Stomach (tissue), 9 donors: ENCODE measurements around the gene RAB40A. TPM values are rescaled to one million over a fixed set of nuclear protein-coding genes. Genes with fewer than 3 reads are reported as not detected.
A peak's percentile ranks its signal among the peaks of the same experiment; 100 is the strongest.

Source experiments
- DNase-seq, 2 donors: peaks; one replicate each; pipeline versions ENCODE4 v3.0.0 to v3.0.0-alpha.2; 2013 to 2019
- H3K27ac ChIP-seq, 5 donors: fragments of 200-600 bp in 4 of 5; sonication (generic) in 4 of 5; one replicate each; pipeline ENCODE4 v1.5.1; 2013 to 2019; ENCODE audit warnings: mild to moderate bottlenecking in 1 of 5, moderate library complexity in 1 of 5
- H3K27me3 ChIP-seq, 3 donors: fragments of 200-600 bp; sonication (generic); one replicate each; pipeline ENCODE4 v1.5.1; 2017 to 2019; ENCODE audit warnings: mixed run types in 1 of 3
- H3K36me3 ChIP-seq, 4 donors: fragments of 200-600 bp; sonication (generic); 1 replicate in 3 of 4; 2 replicates in 1 of 4; pipeline ENCODE4 v1.5.1; 2016 to 2019
- H3K4me1 ChIP-seq, 4 donors: fragments of 200-600 bp; sonication (generic); one replicate each; pipeline ENCODE4 v1.5.1; 2016 to 2019
- H3K4me3 ChIP-seq, 4 donors: fragments of 200-600 bp; sonication (generic) in 3 of 4; one replicate each; pipeline ENCODE4 v1.5.1; 2016 to 2019; ENCODE audit warnings: mild to moderate bottlenecking in 1 of 4
- H3K9me3 ChIP-seq, 4 donors: fragments of 200-600 bp; sonication (generic); one replicate each; pipeline ENCODE4 v1.5.1; 2016 to 2019
- EP300 ChIP-seq: sonication (generic); formaldehyde crosslinking; IDR thresholded peaks from one replicate; pipeline ENCODE4 v1.6.1; 2017; ENCODE audit warnings: antibody characterized with exemption
- POLR2A ChIP-seq, 4 donors: fragments of 450-650 bp; IDR thresholded peaks; one replicate each; pipeline ENCODE4 v1.6.1; 2016; ENCODE audit warnings: antibody characterized with exemption in 4 of 4, control low read depth in 2 of 4, mild to moderate bottlenecking in 1 of 4, moderate library complexity in 1 of 4
- POLR2AphosphoS5 ChIP-seq, 3 donors: sonication (generic); formaldehyde crosslinking; IDR thresholded peaks; one replicate each; pipeline ENCODE4 v1.6.1; 2016; ENCODE audit warnings: antibody characterized with exemption in 3 of 3
- WGBS, 5 donors: extraction: QIAGEN DNeasy Blood & Tissue Kit in 3 of 5; methylation state at CpG; one replicate each; pipeline versions ENCODE4 v1.1.5 to v1.1.7; 2013 to 2018; 5-methylcytosine and 5-hydroxymethylcytosine counted together
- intact Hi-C: fragments of 100-400 bp; cut with DNase I; formaldehyde crosslinking; loops from one replicate; pipeline ENCODE4 v1.15.1; 2023; ENCODE audit warnings: low total_unique reads
- polyA plus RNA-seq, 3 donors: library from polyadenylated mRNA; stranded (reverse); fragments of 200-250 nt; gene quantifications; one replicate each; pipeline ENCODE4 v1.2.3, GENCODE V29; 2013
- total RNA-seq, 5 donors: library from RNA; depleted of rRNA; stranded (reverse); fragments of >200 nt; gene quantifications; one replicate each; pipeline versions ENCODE4 v1.1.0 to v1.2.3, GENCODE V29; 2014 to 2016
- TF ChIP-seq, protein P1 (sequence below), 7 experiments: fragments of 450-650 bp in 4 of 7; fragments of 200-600 bp in 3 of 7; sonication (generic) in 3 of 7; IDR thresholded peaks; one replicate each; pipeline ENCODE4 v1.5.1; 2016 to 2019; ENCODE audit warnings: antibody characterized with exemption in 7 of 7, control low read depth in 2 of 7, mild to moderate bottlenecking in 1 of 7
- donor health status: healthy with polysubstance abuse.
- donor health status: Bipolar disorder and iron deficiency.
- donor health status: healthy.

The RAB40A gene
- total and polyA plus RNA-seq, 8 donors: 0.19 to 0.98 (median 0.61) TPM; not detected in 3

DNA sequence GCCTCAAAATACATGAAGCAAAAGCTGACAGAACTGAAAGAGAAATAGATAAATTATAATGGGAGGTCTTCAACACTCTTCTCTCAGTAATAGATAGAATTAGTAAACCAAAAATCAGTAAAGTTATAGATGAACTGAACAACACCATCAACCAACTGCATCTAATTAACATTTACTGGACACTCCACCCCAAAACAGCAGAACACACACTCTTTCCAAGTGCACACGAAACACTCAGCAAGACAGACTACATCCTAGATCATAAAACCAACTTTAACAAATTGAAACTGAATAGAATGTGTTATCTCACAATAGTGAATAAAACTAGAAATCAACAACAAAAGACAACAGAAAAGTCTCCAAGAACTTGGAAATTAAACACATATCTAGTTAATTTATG lies 41.0 kb upstream of the RAB40A start:
- DNase-seq: no peak
- TF ChIP-seq POLR2AphosphoS5 (IDR thresholded peaks at IDR 0.05) (no peak), EP300 (no peak), POLR2A (IDR thresholded peaks at IDR 0.05) (no peak)
- TF ChIP-seq, protein P1, sequence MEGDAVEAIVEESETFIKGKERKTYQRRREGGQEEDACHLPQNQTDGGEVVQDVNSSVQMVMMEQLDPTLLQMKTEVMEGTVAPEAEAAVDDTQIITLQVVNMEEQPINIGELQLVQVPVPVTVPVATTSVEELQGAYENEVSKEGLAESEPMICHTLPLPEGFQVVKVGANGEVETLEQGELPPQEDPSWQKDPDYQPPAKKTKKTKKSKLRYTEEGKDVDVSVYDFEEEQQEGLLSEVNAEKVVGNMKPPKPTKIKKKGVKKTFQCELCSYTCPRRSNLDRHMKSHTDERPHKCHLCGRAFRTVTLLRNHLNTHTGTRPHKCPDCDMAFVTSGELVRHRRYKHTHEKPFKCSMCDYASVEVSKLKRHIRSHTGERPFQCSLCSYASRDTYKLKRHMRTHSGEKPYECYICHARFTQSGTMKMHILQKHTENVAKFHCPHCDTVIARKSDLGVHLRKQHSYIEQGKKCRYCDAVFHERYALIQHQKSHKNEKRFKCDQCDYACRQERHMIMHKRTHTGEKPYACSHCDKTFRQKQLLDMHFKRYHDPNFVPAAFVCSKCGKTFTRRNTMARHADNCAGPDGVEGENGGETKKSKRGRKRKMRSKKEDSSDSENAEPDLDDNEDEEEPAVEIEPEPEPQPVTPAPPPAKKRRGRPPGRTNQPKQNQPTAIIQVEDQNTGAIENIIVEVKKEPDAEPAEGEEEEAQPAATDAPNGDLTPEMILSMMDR (IDR thresholded peaks at IDR 0.05): no peak
- H3K27ac ChIP-seq: no peak overlapping the region
- no peaks in the 10 kb centered on the region for H3K36me3 ChIP-seq
- H3K27me3 ChIP-seq: no peaks in the 10 kb centered on the region
- 24 to 80% (median 64%) methylated on average over 1 of the region's 1 CpG for WGBS, 5 donors
- no peaks in the 10 kb centered on the region for H3K4me1 ChIP-seq
- intact Hi-C loops: no loop called here
- H3K9me3 ChIP-seq: no peaks in the 10 kb centered on the region
- no peak overlapping the region for H3K4me3 ChIP-seq

DNA sequence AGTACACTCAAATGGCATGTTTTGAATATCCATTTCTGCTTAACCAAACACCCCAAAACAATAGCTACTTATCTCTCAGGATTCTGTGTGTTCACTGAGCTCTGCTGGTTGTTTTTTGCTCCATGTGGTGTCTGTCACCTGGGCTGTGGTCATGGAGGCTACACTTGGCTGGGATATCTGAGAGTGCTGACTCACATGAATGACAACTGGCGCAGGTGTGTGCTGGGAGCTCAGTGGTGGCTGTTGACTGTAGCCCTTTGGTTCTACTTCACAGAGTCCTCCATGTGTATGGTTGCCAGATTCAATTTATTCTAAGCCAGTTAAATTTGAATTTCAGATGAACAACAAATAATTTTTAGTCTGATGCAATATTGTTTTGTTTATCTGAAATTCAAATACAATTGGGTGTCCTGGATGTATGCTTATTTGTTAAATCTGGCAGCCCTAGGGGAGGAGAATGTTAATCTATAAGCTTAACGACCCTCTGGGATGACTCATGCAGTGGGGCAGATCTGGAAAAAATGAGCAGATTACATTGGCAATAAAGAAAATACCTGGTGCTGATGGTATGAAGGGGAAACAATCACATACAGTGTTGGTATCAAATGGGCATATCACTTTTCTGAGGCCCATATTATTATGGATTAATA lies 37.8 kb upstream of the RAB40A start:
- 24 to 54% (median 39%) methylated on average over 2 of the region's 2 CpGs for WGBS, 5 donors
- Histone ChIP-seq H3K36me3 (no peaks in the 10 kb centered on the region), H3K4me3 (no peak overlapping the region), H3K4me1 (peaks cover 0 to 10% (median 0%) of the 10 kb centered on the region in 4 donors), H3K27ac (no peak overlapping the region), H3K9me3 (no peaks in the 10 kb centered on the region), H3K27me3 (peaks cover 0 to 3% (median 0%) of the 10 kb centered on the region in 3 donors)
- TF ChIP-seq POLR2AphosphoS5 (IDR thresholded peaks at IDR 0.05): no peak
- TF ChIP-seq, protein P1 (IDR thresholded peaks at IDR 0.05): no peak
- no peak for TF ChIP-seq EP300
- no peak for TF ChIP-seq POLR2A (IDR thresholded peaks at IDR 0.05)
- intact Hi-C loops: no loop called here
- DNase-seq: no peak

DNA sequence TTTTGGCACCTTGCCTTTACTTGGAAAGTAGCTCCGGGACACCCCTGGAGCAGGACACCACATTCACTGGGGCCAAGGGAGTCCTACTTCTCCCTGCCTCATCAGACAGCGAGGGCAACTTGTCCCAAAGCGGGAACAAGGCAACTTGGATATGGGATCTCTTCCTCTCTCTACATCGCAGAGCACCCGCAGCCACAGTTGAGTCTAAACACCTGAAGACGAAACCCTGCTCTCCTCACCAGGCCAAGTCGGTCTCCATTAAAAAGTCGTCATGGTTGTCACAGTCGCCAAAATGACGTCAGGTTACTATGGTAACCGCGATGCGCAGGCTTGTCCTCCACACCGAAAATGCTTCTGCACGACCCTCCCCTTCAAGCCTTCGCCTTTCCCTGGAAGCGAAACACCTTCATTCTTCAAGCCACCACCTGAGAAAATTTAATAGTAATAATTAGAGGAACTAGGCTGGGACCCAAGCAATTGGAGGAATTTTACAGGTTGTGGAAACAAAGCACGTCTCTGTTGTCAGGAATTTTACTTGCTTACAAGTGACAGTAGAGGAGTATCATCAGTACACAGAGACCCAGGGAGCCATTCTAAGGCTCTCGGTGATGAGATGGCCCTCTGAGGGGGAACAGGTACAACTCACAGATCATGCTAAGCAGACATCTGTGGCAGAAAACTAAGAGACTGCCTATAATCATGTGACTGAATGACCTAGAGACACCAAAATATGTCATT lies 35.6 kb upstream of the RAB40A start:
- peaks cover 0 to 3% (median 0%) of the 10 kb centered on the region in 3 donors for H3K27me3 ChIP-seq
- TF ChIP-seq POLR2AphosphoS5 (IDR thresholded peaks at IDR 0.05): peak in 1 of 3 donors; percentile 7
- TF ChIP-seq, protein P1 (IDR thresholded peaks at IDR 0.05): no peak
- peak overlapping the region; percentile 33 to 46 (median 40) for H3K4me3 ChIP-seq
- peak overlapping the region in 2 of 5 donors; percentile 32 to 43 for H3K27ac ChIP-seq
- peak; percentile 56 to 91 for DNase-seq
- H3K9me3 ChIP-seq: no peaks in the 10 kb centered on the region
- WGBS, 5 donors: 4 to 41% (median 15%) methylated on average over 10 to 19 of the region's 19 CpGs
- H3K4me1 ChIP-seq: peaks cover 0 to 10% (median 0%) of the 10 kb centered on the region in 4 donors
- intact Hi-C loops: no loop called here
- H3K36me3 ChIP-seq: no peaks in the 10 kb centered on the region

DNA sequence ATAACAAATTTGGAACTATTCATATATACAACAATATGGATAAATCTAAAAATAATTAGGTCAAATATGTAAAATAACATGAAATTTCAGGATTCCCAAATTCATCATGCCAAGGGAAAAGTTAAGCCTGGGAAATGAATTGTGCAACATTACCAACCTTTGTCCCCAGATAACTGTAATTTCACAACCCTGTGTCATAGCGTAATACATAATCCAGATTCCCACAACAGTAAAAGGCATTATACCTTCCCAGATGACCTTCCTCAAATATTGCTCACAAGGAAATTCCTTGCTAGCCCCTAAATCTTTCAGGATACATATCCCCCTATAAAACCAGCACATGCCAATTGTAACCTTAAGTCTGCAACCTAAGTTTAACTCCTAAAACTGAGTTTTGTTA lies 32.9 kb upstream of the RAB40A start:
- H3K36me3 ChIP-seq: no peaks in the 10 kb centered on the region
- 63 to 93% (median 84%) methylated on average over 1 of the region's 1 CpG for WGBS, 5 donors
- no peak overlapping the region for H3K27ac ChIP-seq
- H3K9me3 ChIP-seq: no peaks in the 10 kb centered on the region
- TF ChIP-seq, protein P1 (IDR thresholded peaks at IDR 0.05): no peak
- no peak for TF ChIP-seq POLR2AphosphoS5 (IDR thresholded peaks at IDR 0.05)
- TF ChIP-seq POLR2A (IDR thresholded peaks at IDR 0.05): no peak
- no peak for TF ChIP-seq EP300
- H3K4me3 ChIP-seq: no peak overlapping the region
- intact Hi-C loops: no loop called here
- peaks cover 0 to 3% (median 0%) of the 10 kb centered on the region in 3 donors for H3K27me3 ChIP-seq
- peaks cover 0 to 10% (median 0%) of the 10 kb centered on the region in 4 donors for H3K4me1 ChIP-seq
- DNase-seq: peak in 1 of 2 donors; percentile 9
